Psoas muscle (tissue), 8 donors: ENCODE results near the gene TIGAR. TPM values are rescaled to one million over a fixed set of nuclear protein-coding genes. Genes with fewer than 3 reads are reported as not detected.

ENCODE experiments used
- ATAC-seq, 4 donors: fragments of 200-7000 bp; cut with Tn5 transposase; one replicate each; pipeline ENCODE4 v1.9.1; 2020; ENCODE audit warnings: moderate library complexity in 3 of 4, mild to moderate bottlenecking in 2 of 4
- DNase-seq, 2 donors: peaks; one replicate each; pipeline ENCODE4 v3.0.0-alpha.2; 2020
- H3K27ac ChIP-seq: fragments of 200-600 bp; one replicate; pipeline ENCODE4 v1.8.0; 2022
- H3K27me3 ChIP-seq, 3 donors: fragments of 200-600 bp in 1 of 3; one replicate each; pipeline versions ENCODE4 v1.6.1 to v1.8.0; 2013 to 2022; ENCODE audit warnings: low read length in 2 of 3, mild to moderate bottlenecking in 2 of 3, moderate library complexity in 1 of 3; ENCODE audit not compliant: insufficient read depth in 3 of 3
- H3K36me3 ChIP-seq, 2 donors: fragments of 200-600 bp in 1 of 2; one replicate each; pipeline versions ENCODE4 v1.6.1 to v1.8.0; 2013 to 2022; ENCODE audit warnings: low read depth in 1 of 2, mild to moderate bottlenecking in 1 of 2, moderate library complexity in 1 of 2; ENCODE audit not compliant: insufficient read depth in 1 of 2
- H3K4me1 ChIP-seq: fragments of 200-600 bp; one replicate; pipeline ENCODE4 v1.8.0; 2022
- H3K4me3 ChIP-seq: fragments of 200-600 bp; one replicate; pipeline ENCODE4 v1.8.0; 2022; ENCODE audit warnings: mild to moderate bottlenecking
- H3K9me3 ChIP-seq: fragments of 200-600 bp; one replicate; pipeline ENCODE4 v1.8.0; 2022
- CTCF ChIP-seq: fragments of 200-600 bp; IDR thresholded peaks from one replicate; pipeline ENCODE4 v1.8.0; 2022; ENCODE audit warnings: antibody characterized with exemption
- WGBS, 3 donors: extraction: QIAGEN DNeasy Blood & Tissue Kit; methylation state at CpG; one replicate each; pipeline versions ENCODE4 v1.1.6 to v1.1.7; 2013; 5-methylcytosine and 5-hydroxymethylcytosine counted together
- intact Hi-C, 2 donors: fragments of 100-400 bp; cut with DNase I; formaldehyde crosslinking; loops; one replicate each; pipeline versions ENCODE4 v1.11.0 to v1.14.2; 2022
- polyA plus RNA-seq, 3 donors: library from polyadenylated mRNA; stranded (reverse); fragments of 200-250 nt; gene quantifications; one replicate each; pipeline ENCODE4 v1.2.3, GENCODE V29; 2013
- total RNA-seq, 4 donors: library from RNA; stranded (reverse); fragmentation: NEBNext Ultra II Directional in 2 of 4; extraction: Animal tissue kit (Norgen Biotek cat#: 25700) in 2 of 4; gene quantifications; one replicate each; pipeline versions ENCODE4 v1.2.1 to v1.2.4, GENCODE V29; 2021 to 2023
- donor health status: healthy with polysubstance abuse.
- donor health status: DM: no; HTN: no; CAD: no; lungs with moderate emphysema.
- donor health status: Bipolar disorder and iron deficiency.
- donor health status: healthy.
- donor health status: DM: yes; HTN: yes; CAD: no.
- donor health status: DM: no; HTN: no; CAD: no.
- donor health status: DM: no; HTN: no; CAD: no.
- donor health status: DM: yes; HTN: yes; CAD: no.

The TIGAR gene
- total and polyA plus RNA-seq, 7 donors = 6.3 to 20.0 (median 11.8) TPM

GRCh38 chr12:4311776-4312175, 9.2 kb upstream of the TIGAR start:
- 65 to 84% (median 68%) methylated on average over 5 of the region's 5 CpGs for WGBS, 3 donors
- H3K27me3 ChIP-seq = no peaks in the 10 kb centered on the region
- intact Hi-C loops = no loop called here

GRCh38 chr12:4312251-4312650, 8.8 kb upstream of the TIGAR start:
- ATAC-seq = no peak
- Histone ChIP-seq H3K4me3 (no peak overlapping the region), H3K9me3 (no peaks in the 10 kb centered on the region), H3K27me3 (no peaks in the 10 kb centered on the region), H3K36me3 (no peaks in the 10 kb centered on the region), H3K4me1 (peaks cover 5% of the 10 kb centered on the region), H3K27ac (no peak overlapping the region)
- TF ChIP-seq CTCF = no peak
- 76 to 92% (median 80%) methylated on average over 2 of the region's 2 CpGs for WGBS, 3 donors
- DNase-seq = no peak
- intact Hi-C loops = no loop called here

More at GRCh38 chr12:4311776-4312175, 9.2 kb upstream of the TIGAR start:
- ATAC-seq (no peak), DNase-seq (no peak)
- TF ChIP-seq CTCF = no peak
- Histone ChIP-seq H3K4me3 (no peak overlapping the region), H3K27ac (no peak overlapping the region), H3K36me3 (no peaks in the 10 kb centered on the region), H3K9me3 (no peaks in the 10 kb centered on the region), H3K4me1 (peaks cover 5% of the 10 kb centered on the region)

GRCh38 chr12:4320497-4320852, 538 bp upstream of the TIGAR start:
- Histone ChIP-seq H3K36me3 (peaks cover 0 to 6% of the 10 kb centered on the region in 2 donors), H3K27ac (peak overlapping the region; percentile 98), H3K27me3 (no peaks in the 10 kb centered on the region), H3K9me3 (no peaks in the 10 kb centered on the region), H3K4me3 (peak overlapping the region; percentile 99), H3K4me1 (peaks cover 19% of the 10 kb centered on the region)
- TF ChIP-seq CTCF = no peak
- intact Hi-C loops = no loop called here
- WGBS, 3 donors = 0 to 1% (median 1%) methylated on average over 13 of the region's 13 CpGs
- ATAC-seq (peak; percentile 49 to 61 (median 52)), DNase-seq (no peak)

- no peak for TF ChIP-seq CTCF
- H3K36me3 ChIP-seq = peaks cover 0 to 6% of the 10 kb centered on the region in 2 donors
- peak overlapping the region; percentile 99 for H3K4me3 ChIP-seq
- 67 to 72% (median 68%) methylated on average over 5 of the region's 5 CpGs for WGBS, 3 donors
- H3K9me3 ChIP-seq = no peaks in the 10 kb centered on the region
- intact Hi-C loops = no loop called here
- DNase-seq (no peak), ATAC-seq (no peak)
- peak overlapping the region; percentile 98 for H3K27ac ChIP-seq
- H3K27me3 ChIP-seq = no peaks in the 10 kb centered on the region
- peaks cover 33% of the 10 kb centered on the region for H3K4me1 ChIP-seq
These were observed 1.7 kb downstream of the TIGAR start for GRCh38 chr12:4322726-4323125.

GRCh38 chr12:4323396-4323795, 2.4 kb downstream of the TIGAR start:
- Histone ChIP-seq H3K27me3 (no peaks in the 10 kb centered on the region), H3K36me3 (peaks cover 0 to 6% of the 10 kb centered on the region in 2 donors), H3K4me3 (no peak overlapping the region), H3K27ac (peak overlapping the region; percentile 98), H3K4me1 (peaks cover 33% of the 10 kb centered on the region), H3K9me3 (no peaks in the 10 kb centered on the region)
- no peak for TF ChIP-seq CTCF
- intact Hi-C loops = no loop called here
- 84 to 88% (median 87%) methylated on average over 4 of the region's 4 CpGs for WGBS, 3 donors
- DNase-seq (no peak), ATAC-seq (no peak)
